Stimulated activated CD4-positive, alpha-beta T cell treated with anti-CD3 and anti-CD28 coated beads, TNF-alpha, amount 100 ng/mL, for 48 hours (primary cell): ENCODE measurements around the gene RNF145.

ENCODE experiments used
- DNase-seq, 3 donors: peaks; one replicate each; pipeline ENCODE4 v3.0.0-alpha.2; 2020; ENCODE audit warnings: low read depth in 3 of 3

RNF145 gene

DNA sequence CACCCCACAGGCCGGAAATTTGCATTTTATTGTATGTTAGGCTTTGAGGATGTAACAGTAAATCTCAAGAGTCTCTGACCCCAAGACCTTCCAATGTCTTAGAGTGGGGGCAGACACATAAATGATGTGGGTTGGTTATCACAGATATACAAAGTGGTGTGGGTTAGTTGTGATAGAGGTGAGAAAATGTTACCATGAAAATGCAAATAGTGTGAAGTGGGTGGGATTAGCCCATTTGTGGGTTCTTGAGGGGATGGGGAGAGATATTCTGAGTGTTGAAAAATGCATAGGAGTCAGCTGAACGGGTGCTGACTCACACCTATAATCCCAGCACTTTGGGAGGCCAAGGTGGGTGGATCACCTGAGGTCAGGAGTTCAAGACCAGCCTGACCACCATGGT is 7.9 kb upstream of the RNF145 start:
- no peak for DNase-seq

DNA sequence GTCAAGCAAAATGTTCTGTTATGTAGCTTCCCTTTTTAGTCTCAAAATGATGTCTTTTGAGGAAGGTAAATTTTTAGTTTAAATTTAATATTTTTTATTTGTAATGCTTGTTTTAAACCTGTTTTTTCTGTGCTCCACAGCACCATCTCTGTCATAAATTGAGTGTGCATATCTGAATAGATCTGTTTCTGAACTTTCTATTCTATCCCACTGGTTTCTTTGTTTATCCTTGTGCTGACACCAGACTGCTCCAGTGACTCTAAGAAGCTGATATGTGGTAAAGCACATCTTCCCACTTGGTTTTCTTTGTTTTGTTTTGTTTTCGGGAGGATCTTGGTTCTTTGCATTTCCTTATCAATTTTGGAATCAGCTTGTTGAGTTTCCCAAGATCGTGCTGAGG is 7.1 kb upstream of the RNF145 start:
- no peak for DNase-seq

DNA sequence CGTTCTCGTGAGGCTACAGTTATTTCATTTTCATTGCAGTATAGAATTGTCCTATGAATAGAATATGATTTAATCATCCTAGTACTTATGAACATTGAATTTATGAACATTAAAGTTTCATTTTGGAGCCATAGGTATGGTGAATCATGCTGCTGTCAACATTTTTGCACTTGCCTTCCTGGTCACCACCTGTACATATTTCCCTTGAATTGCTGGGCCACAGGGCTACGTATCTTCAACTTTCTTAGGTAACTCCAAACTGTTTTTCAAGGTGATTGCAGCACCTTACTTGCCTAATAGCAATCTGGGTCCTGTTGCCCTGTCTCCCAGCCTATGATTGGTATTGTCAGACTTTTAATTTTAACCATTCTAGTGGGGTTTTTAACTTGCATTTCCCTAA is 6.5 kb upstream of the RNF145 start:
- DNase-seq, result no peak

DNA sequence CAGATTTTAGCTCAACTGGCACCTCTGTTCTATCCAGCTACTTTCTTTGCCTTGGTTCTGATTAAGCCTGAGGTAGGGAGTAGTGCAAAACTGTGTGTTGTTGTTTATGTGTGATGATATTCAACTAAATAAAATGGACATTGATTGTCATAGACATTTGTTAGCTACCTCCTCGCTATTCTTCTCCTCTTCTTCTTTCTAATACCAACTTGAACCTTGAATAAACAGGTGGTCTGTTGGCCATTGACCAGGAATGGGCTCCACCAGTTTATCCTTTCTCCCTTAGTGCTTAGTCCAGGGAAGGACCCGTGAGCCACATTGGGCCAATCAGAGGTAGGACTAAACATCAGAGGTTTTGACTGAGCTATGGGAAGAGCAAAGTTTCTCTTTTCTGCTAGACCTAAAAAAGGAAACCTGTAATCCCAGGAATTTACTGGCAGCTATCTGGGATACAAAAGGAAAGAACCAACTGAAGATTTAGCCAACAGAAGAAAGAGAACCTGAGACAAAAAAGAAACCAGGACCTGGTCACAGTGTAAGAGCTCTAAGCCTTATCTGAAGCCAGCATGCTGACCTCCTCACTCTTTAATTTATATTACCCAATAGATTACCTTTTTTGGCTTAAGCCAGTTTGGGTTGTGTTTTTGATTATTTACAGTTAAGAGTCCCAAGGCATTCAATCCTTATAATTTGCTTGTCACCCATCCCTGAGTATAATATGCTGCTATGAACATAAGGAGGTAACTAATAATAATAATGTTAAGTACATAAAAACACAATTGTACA is 5.3 kb upstream of the RNF145 start:
- no peak for DNase-seq

DNA sequence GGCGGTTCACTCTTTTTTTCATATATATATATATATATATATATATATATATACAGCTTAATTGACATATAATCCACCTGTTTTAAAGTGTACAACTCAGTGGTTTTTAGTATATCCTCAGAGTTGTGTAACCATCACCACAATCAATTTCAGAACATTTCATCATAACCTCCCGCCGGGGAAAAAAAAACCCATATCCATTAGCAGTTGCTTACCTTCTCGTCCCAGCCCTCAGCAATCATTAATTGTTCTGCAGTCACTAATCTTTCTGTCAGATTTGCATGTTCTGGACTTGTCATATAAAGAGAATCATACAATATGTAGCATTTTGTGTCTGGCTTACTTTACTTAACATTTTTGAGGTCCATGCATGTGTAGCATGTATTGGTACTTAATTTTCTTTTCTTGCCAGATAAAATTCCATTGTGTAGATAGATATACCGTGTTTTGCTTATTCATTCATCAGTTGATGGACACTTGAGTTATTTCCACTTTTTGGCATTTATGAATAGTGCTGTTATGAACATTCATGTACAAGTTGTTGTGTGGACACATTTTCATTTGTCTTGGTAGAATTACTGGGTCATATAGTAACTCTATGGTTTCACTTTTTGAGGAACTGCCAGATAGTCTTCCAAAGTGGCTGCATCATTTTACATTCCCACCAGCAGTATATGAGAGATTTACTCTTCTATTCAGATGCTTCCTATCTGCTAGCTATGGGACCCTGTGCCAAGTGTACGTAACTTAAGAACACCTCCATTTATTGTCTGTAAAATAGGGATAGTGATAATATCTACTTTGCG is 3.5 kb upstream of the RNF145 start:
- DNase-seq, result no peak

DNA sequence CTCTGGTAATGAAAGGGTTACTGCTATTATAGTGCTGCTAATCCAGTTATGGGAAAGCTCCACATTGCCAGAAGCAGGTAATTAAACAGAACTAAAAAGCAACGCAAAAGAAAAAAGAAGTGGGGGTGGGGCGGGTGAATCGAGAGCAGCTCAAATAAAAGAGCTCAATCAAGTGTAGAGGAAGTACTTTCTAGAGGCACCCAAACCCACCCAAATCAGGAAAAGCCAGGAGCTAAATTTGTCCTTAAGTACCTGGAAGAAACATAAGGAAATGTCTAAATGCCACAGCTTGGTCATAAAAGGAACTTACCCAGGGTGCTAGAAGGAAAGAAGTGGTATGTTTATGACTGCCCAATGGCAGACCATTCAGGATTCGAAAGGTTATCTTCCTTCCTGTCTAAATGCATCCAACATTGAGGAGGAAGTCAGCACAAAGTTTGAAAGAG is 2.4 kb upstream of the RNF145 start:
- DNase-seq, result no peak

DNA sequence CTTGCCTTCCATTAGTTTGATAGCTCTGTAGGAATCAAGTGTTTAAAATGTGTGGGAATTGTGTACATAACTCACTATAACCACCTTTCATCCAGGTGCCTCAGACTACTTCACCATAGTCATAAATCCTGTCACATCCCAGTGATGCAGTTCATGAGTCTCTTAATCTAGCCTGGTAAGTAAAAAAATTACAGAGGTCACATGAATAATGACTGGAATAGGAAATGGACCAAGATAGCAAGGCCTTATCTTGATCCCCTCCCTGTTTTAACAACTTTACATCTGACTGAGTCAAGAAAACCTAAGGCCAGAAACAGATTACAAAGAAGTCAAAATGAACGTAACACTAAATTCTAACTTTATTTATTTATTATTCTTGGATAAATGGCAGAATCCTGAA is 1.5 kb upstream of the RNF145 start:
- no peak for DNase-seq

DNA sequence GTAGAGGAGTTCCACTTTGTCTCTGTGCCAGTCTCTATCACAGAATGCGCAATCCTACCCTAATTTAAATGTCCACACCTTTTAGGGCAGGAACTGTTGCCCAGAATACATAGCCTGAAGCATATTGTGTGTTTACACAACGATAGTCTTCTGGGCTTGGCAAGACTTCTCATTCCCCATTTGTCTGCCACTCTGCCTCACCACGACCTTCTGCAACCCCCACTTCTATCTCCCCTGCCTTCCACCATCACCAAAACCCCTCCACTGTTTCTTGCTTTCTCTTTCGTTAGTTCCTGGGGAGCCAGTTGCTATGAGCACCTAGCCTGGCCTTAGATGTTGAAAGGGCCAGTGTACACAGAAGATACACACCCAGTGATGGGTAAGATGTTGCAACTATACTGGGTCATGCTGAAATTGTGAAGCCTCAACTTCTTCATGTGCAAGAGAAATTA is 883 bp upstream of the RNF145 start:
- DNase-seq, result no peak

DNA sequence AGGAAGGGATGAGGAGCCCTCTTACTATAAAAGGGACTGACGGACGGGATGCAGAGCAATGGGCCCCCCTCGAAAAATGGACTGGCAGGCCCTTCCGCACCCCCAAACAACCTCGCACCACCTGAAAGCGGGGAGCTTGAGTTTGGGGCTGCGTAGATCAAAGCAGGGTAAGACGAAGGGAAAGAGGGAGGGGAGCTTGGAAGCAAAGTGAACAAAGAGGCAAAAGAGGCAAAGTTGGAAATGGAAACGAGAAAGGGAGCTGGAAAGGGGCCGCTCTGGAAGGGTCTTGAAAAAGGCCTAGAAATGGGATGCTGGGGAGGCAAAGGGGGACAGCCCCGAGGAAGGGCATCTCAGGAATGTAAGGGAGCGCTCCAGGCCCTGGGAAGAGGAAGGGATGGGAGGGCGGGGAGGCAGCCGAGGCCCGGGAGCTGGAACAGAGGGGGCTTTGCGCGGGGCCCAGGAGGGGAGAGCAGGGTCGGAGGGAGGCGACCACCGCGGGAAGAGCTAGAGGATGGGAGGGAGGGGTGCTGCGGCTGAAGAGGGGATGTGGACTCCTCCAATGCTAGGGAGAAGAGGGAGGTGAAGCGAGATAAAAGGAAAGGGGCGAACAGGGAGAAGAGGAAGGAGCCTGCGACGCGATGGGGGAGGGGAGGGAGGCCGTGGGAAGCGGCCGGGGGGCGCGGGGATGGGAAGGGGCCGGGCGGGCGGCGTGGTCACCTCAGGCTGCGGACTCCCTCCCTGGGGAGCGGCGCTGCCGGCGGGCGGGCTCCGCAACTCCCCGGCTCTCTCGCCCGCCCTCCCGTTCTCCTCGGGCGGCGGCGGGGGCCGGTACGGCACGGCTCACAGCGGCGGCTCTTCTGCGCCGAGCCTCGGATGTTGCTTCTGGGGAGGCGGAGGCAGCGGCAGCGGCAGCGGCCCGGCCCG is 577 bp downstream of the RNF145 start:
- peak in 1 of 3 donors; percentile 21 for DNase-seq

DNA sequence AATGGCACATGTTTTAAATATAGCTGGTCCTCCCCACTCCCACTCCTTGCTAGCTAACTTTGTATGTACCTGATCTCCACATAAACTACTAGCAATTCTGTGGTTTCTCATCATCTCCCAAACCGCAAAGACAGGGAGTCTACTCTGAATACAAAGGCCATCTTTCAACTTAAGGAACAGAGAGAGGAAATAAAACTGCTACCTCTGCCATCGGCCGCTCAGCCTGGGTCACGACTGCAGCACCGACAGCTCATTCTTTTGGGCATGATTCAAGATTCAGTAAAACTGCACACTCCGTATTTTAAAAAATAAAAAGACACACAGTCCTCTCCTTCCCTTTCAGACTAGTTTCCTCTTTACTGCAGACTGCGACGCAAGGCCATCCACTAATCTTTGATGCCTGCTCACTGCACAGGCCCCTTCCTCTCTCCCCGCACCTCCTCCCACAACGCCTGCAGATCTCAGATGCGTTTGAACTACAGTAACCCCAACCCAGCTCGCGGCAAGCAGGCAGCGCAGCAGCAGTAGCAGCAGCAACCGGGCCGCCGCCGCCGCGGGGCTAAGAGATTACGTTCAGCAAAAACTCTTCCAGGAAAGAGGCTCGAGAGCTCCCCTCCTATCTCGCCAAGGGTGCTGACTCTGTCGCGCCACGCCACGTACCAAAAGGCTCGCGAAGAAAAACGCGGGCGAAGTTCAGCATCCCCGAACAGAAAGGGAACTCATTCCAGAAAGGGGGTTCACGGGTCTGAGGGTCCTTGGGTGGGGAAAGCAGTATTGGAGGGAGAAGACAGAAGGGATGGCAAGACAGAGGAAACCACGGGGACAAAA is 1.5 kb downstream of the RNF145 start:
- DNase-seq, result peak; percentile 59 to 77 (median 63)

DNA sequence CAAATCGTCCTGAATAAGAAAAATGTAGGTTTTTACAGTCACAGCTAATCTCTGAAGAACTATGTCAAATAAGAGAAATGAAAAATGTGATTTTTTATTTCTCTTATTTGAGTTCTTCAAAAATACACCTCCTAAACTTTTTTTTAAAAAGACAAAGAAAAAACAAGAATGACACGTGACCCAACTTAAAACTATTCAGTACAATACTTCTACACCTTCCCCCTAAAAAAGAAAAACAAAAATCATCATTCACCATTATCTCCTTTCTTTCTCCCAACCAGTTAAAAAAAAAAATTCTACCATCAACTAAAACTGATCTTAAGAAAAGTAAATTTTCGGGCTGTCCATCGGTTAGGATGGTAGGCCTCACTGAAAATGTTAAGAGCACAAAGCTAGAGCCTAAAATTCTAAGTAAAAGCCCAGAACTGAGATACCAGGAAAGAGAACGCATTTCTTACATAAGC is 2.1 kb downstream of the RNF145 start:
- DNase-seq, result no peak

DNA sequence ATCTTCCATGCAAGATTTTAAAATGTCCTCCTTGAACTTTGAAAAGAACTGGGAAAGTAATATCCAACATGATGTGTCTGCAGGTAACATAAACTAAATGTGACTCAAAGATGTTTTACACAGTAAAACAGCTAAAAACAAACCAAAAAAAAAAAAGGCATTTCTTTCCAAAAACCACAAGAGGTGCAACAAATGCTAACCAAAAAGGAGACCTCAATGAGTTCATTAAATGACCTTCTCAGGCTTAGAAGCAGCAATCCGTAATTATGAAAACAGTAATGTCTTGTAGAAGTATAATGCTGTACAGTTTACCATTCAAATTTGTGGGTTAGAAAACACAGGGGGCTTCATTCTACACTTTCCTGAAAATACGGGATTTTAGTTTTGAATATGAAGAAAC is 2.5 kb downstream of the RNF145 start:
- no peak for DNase-seq

DNA sequence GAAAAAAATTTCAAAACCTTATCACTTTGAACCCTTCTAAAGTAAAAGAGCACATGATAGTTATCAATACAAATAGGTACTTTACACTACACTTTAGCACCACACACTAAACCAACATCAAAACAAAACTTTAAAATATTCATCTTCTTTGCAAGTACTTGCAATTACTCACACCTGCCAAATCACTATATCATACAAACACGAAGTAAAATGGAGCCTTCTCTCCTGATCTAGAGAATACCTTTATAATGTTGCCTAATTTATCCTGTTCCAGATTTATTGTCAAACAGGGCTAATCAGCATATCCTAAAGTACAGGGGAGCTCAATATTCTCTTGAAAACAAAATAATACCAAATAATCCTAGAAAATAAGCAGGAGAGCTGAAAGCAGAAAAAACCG is 3.0 kb downstream of the RNF145 start:
- no peak for DNase-seq

DNA sequence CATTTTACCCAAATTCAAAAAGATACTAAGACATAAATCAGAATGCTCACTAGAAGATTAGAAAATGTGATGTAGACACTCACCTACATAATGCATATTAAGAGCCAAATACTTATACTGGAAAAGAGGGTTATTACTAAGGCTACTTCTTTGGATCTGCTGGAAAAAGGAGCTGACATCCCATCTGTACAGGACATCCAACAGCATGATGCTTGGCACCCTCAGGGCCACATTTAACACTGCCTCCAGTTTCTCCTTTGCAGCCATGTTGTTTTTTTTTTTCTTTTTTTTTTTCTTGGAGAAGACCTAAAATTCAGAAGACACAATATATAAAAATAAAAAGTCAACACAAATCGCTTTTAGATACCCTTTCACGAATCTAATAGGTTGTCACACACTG is 6.0 kb downstream of the RNF145 start:
- DNase-seq, result no peak

DNA sequence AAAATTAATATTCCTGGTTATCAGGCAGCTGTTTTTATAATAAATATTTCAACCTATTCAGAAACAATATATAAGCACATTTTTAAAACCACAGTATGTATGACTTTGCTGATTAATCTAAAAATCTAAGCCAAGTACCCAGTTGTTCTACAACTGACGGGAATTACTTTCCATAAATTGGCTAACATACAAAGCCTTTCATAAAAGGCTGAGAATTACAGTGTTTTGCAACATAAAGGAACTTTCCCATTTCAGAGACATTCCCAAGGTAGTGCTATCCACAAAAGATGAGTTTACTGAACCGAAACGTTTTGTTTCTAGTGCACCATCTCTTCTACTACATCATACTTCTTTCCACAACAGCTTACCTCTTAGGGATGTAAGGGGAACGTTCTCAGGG is 7.2 kb downstream of the RNF145 start:
- DNase-seq, result no peak

DNA sequence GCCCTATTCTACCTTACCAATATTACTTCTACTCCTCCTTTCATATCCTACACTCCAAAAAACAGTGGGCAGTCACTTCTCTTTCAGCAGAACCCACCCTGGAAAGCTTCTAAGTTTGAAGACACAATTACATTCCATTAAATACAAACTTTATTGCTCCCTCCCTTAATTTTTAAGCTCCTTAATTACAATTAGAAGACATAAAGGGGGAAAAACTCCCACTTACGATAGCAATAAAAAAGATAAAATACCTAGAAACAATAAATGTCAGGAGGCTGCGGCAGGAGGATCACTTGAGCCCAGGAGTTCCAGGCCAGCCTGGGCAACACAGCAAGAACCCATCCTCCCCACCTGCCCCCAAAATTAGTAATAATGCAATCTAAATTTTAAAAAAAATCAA is 9.6 kb downstream of the RNF145 start:
- no peak for DNase-seq

DNA sequence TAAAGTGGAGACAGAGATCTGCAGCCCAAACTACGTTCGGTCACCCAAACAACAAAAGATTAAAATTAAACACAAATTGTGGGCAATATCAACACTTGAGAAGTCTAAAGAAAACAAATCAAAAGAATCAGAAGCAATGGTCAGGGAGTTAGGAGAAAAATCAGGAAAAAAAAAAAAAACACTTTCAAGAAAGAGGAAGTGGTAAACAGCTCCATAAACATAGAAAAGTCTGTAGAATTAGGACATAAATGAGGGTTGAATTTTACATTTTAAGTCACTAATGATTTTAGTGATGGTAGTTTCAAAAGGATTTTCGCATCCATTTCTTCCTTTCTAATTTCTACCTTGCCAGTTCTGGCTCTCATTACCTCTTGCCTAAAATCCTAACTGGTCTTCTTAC is 10.1 kb downstream of the RNF145 start:
- DNase-seq, result no peak

DNA sequence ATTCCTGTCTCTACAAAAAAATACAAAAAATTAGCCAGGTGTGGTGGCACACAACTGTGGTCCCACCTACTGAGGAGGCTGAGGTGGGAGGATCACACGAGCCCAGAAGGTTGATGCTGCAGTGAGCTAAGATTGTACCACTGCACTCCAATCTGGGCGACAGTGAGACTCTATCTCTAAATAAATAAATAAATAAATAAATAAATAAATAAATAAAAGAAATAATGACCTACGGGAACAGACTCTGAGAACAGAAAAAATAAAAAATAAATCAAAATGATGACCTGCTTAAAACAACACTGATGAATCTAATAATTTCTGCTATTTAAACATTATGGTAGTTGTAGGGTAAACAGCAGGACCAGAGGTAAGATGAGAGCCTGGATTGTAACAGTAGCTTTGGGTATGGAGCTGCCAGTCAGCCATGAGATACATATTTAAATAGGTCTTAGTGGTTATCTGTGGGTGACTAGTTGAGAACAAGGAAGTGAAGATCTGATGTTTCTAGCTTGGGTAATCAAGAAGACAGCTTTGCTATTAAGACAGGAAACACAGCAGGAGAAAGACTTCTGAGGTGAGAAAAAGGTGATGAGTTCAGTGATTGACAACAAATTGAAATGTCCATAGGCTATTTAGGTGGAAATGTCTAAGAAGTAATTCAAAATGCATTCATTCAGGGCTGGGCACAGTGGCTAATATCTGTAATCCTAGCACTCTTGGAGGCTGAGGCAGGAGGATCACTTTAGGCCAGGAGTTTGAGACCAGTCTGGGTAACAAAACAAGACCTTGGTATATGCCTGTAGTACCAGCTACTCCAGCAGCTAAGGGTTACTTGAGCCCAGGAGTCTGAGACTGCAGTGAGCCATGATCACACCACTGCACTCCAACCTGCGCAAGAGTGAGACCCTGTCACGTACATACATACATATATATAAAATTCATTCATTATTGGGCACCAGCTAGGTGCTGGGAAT is 11.0 kb downstream of the RNF145 start:
- DNase-seq, result no peak

DNA sequence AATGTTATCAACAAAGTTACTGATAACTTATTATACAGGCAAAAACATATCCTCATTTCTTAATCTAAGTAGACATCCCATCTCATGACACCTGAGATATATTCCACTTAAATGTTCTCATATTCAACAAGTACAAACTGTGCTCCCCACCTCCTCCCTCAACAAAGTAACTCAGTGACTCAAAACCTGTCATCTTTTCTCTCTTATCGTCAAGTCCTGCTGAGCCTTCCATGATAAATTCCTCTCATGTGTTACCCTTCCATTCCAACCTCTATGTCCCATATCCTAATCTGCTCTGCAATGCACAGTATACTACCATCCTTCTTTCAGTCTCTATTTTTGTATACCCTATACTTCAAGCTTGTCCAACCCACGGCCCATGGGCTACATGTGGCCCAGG is 13.6 kb downstream of the RNF145 start:
- DNase-seq, result no peak

DNA sequence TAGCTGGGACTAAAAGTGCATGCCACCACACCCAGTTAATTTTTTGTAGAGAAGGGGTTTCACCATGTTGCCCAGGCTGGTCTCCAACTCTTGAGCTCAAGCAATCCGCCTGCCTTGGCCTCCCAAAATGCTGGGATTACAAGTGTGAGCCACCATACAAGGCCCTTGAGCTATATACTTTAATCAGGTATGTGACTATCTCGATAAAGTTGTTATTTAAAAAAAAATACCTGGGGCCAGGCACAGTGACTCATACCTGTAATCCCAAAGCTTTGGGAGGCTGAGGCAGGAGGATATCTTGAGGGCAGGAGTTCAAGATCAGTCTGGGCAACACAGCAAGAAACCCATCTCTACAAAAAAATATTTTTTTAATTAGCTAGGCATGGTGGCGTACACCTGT is 19.2 kb downstream of the RNF145 start:
- no peak for DNase-seq
